Trophoblast cell (in vitro differentiated cells and primary cell): Measurements from ENCODE around the gene RBP5.

Experiments
- DNase-seq, 2 donors: peaks; one replicate each; pipeline ENCODE4 v3.0.0-alpha.2; 2016
- H2AFZ ChIP-seq: 2 replicates; pipeline ENCODE4 v1.6.1; 2013; ENCODE audit warnings: low read length, moderate library complexity, mild to moderate bottlenecking; ENCODE audit not compliant: insufficient read depth, poor library complexity
- H2AK5ac ChIP-seq: 2 replicates; pipeline ENCODE4 v1.6.1; 2013; ENCODE audit warnings: mild to moderate bottlenecking, low read length
- H2BK120ac ChIP-seq: 2 replicates; pipeline ENCODE4 v1.6.1; 2013; ENCODE audit warnings: low read length, mild to moderate bottlenecking, moderate library complexity; ENCODE audit not compliant: insufficient read depth, poor library complexity
- H2BK12ac ChIP-seq: 2 replicates; pipeline ENCODE4 v1.6.1; 2013; ENCODE audit warnings: mild to moderate bottlenecking, low read length, moderate library complexity
- H2BK5ac ChIP-seq: 2 replicates; pipeline ENCODE4 v1.6.1; 2013; ENCODE audit warnings: low read length, low read depth, moderate library complexity, mild to moderate bottlenecking; ENCODE audit not compliant: poor library complexity
- H3K14ac ChIP-seq: 2 replicates; pipeline ENCODE4 v1.6.1; 2013; ENCODE audit warnings: mild to moderate bottlenecking, low read length
- H3K18ac ChIP-seq: 2 replicates; pipeline ENCODE4 v1.6.1; 2013; ENCODE audit warnings: mild to moderate bottlenecking, low read length
- H3K23ac ChIP-seq: 2 replicates; pipeline ENCODE4 v1.6.1; 2013; ENCODE audit warnings: low read length
- H3K27ac ChIP-seq: 2 replicates; pipeline ENCODE4 v1.5.1; 2013; ENCODE audit warnings: low read depth, mild to moderate bottlenecking, inconsistent platforms, low read length, moderate library complexity
- H3K27me3 ChIP-seq: 2 replicates; pipeline ENCODE4 v1.6.1; 2013; ENCODE audit warnings: inconsistent platforms, mild to moderate bottlenecking, low read length, moderate library complexity; ENCODE audit not compliant: insufficient read depth
- H3K36me3 ChIP-seq, 2 experiments: 1 replicate in 1 of 2; 2 replicates in 1 of 2; pipeline ENCODE4 v1.6.1; 2013; ENCODE audit warnings: low read length in 2 of 2, mild to moderate bottlenecking in 2 of 2, moderate library complexity in 1 of 2; ENCODE audit not compliant: insufficient read depth in 2 of 2, control insufficient read depth in 1 of 2
- H3K4ac ChIP-seq: 2 replicates; pipeline ENCODE4 v1.6.1; 2013; ENCODE audit warnings: low read depth, mild to moderate bottlenecking, low read length, moderate library complexity
- H3K4me1 ChIP-seq, 2 experiments: 1 replicate in 1 of 2; 2 replicates in 1 of 2; pipeline ENCODE4 v1.6.1; 2013; ENCODE audit warnings: low read length in 2 of 2, mild to moderate bottlenecking in 2 of 2, moderate library complexity in 1 of 2; ENCODE audit not compliant: insufficient read depth in 2 of 2, control insufficient read depth in 1 of 2
- H3K4me2 ChIP-seq: 2 replicates; pipeline ENCODE4 v1.6.1; 2013; ENCODE audit warnings: inconsistent platforms, mild to moderate bottlenecking, low read length, moderate library complexity
- H3K4me3 ChIP-seq: 2 replicates; pipeline ENCODE4 v1.5.1; 2013; ENCODE audit warnings: mild to moderate bottlenecking, low read depth, low read length, inconsistent platforms
- H3K79me1 ChIP-seq: one replicate; pipeline ENCODE4 v1.6.1; 2013; ENCODE audit warnings: low read length
- H3K79me2 ChIP-seq: 2 replicates; pipeline ENCODE4 v1.6.1; 2013; ENCODE audit warnings: low read length, mild to moderate bottlenecking; ENCODE audit not compliant: control insufficient read depth, insufficient read depth, poor library complexity
- H3K9ac ChIP-seq: 2 replicates; pipeline ENCODE4 v1.6.1; 2013; ENCODE audit warnings: mild to moderate bottlenecking, low read length
- H3K9me3 ChIP-seq: 2 replicates; pipeline ENCODE4 v1.6.1; 2013; ENCODE audit warnings: low read depth, mild to moderate bottlenecking, control low read depth, inconsistent platforms, low read length; ENCODE audit not compliant: insufficient read depth
- H4K12ac ChIP-seq: 2 replicates; pipeline ENCODE4 v1.6.1; 2013; ENCODE audit warnings: low read depth, mild to moderate bottlenecking, low read length, moderate library complexity
- H4K8ac ChIP-seq: 2 replicates; pipeline ENCODE4 v1.6.1; 2013; ENCODE audit warnings: low read depth, mild to moderate bottlenecking, low read length, moderate library complexity
- H4K91ac ChIP-seq: one replicate; pipeline ENCODE4 v1.6.1; 2013; ENCODE audit warnings: low read depth, mild to moderate bottlenecking, low read length, moderate library complexity
- WGBS: extraction: QIAGEN DNeasy Blood & Tissue Kit; methylation state at CpG from one replicate; pipeline ENCODE4 v1.1.7; 2013; ENCODE audit warnings: missing lambda C conversion rate; ENCODE audit not compliant: insufficient read length, insufficient coverage; ENCODE audit errors: extremely low coverage; 5-methylcytosine and 5-hydroxymethylcytosine counted together

RBP5 gene

DNA sequence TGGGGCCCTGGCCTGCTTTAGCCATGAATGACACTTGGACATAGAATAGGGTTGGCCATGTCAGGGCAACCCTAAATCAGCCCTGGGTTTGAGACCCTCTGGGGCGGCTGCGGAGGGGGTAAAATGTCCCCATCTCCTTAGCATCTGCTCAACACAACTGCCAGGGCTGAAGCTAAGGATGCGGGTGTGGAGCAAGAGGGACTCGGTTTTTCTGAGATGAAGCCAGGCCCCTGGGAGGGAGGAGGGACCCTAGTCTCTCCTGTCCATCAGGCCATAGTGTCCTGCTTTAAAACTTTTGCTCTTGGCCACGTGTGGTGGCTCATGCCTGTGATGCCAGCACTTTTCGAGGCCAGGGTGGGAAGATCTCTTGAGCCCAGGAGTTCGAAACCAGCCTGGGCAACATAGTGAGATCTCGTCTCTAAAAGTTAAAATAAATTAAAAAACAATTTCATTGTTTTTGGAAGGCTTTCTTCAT lies 35.7 kb downstream of the RBP5 start:
- no peak overlapping the region for H4K91ac ChIP-seq
- no peak overlapping the region for H2BK12ac ChIP-seq
- H2BK120ac ChIP-seq: no peak overlapping the region
- no peak overlapping the region for H3K23ac ChIP-seq
- H3K79me1 ChIP-seq: no peaks in the 10 kb centered on the region
- no peak for DNase-seq
- no peak overlapping the region for H3K27ac ChIP-seq
- peaks cover 2% of the 10 kb centered on the region in 2 experiments for H3K36me3 ChIP-seq
- no peak overlapping the region for H3K18ac ChIP-seq
- H3K4ac ChIP-seq: no peak overlapping the region
- no peaks in the 10 kb centered on the region for H3K9me3 ChIP-seq
- no peak overlapping the region for H3K4me3 ChIP-seq
- no peaks in the 10 kb centered on the region for H3K27me3 ChIP-seq
- H3K4me2 ChIP-seq: no peak overlapping the region
- no peaks in the 10 kb centered on the region for H3K79me2 ChIP-seq
- no peak overlapping the region for H4K8ac ChIP-seq
- no peak overlapping the region for H2AFZ ChIP-seq
- no CpG with 5 or more reads among the region's 8 CpGs for WGBS
- H2AK5ac ChIP-seq: no peak overlapping the region
- H3K4me1 ChIP-seq: no peaks in the 10 kb centered on the region
- no peak overlapping the region for H3K14ac ChIP-seq
- no peak overlapping the region for H4K12ac ChIP-seq
- H3K9ac ChIP-seq: no peak overlapping the region
- no peak overlapping the region for H2BK5ac ChIP-seq

- no peak within 1 kb of the TSS for H3K14ac ChIP-seq
- H2AK5ac ChIP-seq: no peak within 1 kb of the TSS
- no peak within 1 kb of the TSS for H3K4ac ChIP-seq
- no peak within 1 kb of the TSS for H3K18ac ChIP-seq
- no peak within 1 kb of the TSS for H4K91ac ChIP-seq
- H4K8ac ChIP-seq: peak within 1 kb of the TSS; percentile 23
- H3K4me3 ChIP-seq: no peak within 1 kb of the TSS
- no peaks in the 10 kb centered on the region for H3K27me3 ChIP-seq
- H3K4me2 ChIP-seq: peak within 1 kb of the TSS; percentile 59
- H4K12ac ChIP-seq: no peak within 1 kb of the TSS
- H3K79me2 ChIP-seq: no peaks in the 10 kb centered on the region
- no peak within 1 kb of the TSS for H3K23ac ChIP-seq
- no peak within 1 kb of the TSS for H2BK5ac ChIP-seq
- no peak within 1 kb of the TSS for H3K27ac ChIP-seq
- H3K9ac ChIP-seq: no peak within 1 kb of the TSS
- H3K36me3 ChIP-seq: peaks cover 0 to under 1% of the 10 kb centered on the region in 2 experiments
- no peaks in the 10 kb centered on the region for H3K79me1 ChIP-seq
- H2BK120ac ChIP-seq: no peak within 1 kb of the TSS
- H3K9me3 ChIP-seq: no peaks in the 10 kb centered on the region
- no CpG with 5 or more reads among the region's 16 CpGs for WGBS
- H2AFZ ChIP-seq: no peak within 1 kb of the TSS
- no peaks in the 10 kb centered on the region for H3K4me1 ChIP-seq
- peak; percentile 17 to 72 for DNase-seq
- no peak within 1 kb of the TSS for H2BK12ac ChIP-seq
Observed at GRCh38 chr12:7092229-7092985, 36.3 kb downstream of the RBP5 start, which contains the start of gene C1R. TSS of gene C1R (minus strand) at chr12:7092445. CDS start at chr12:7092388, 57 bp downstream.

- Histone ChIP-seq H4K91ac (no peak overlapping the region), H3K23ac (no peak overlapping the region), H4K8ac (no peak overlapping the region), H2BK12ac (no peak overlapping the region), H3K79me2 (no peaks in the 10 kb centered on the region), H3K9ac (no peak overlapping the region), H3K4me3 (no peak overlapping the region), H2BK120ac (no peak overlapping the region), H3K9me3 (no peaks in the 10 kb centered on the region), H2BK5ac (no peak overlapping the region), H3K18ac (no peak overlapping the region), H3K14ac (no peak overlapping the region), H3K27ac (no peak overlapping the region), H3K27me3 (no peaks in the 10 kb centered on the region), H3K79me1 (no peaks in the 10 kb centered on the region), H3K4me1 (no peaks in the 10 kb centered on the region), H2AK5ac (no peak overlapping the region), H3K36me3 (no peaks in the 10 kb centered on the region), H3K4me2 (no peak overlapping the region), H3K4ac (no peak overlapping the region), H2AFZ (no peak overlapping the region), H4K12ac (no peak overlapping the region)
- WGBS: no CpG with 5 or more reads among the region's 10 CpGs
- DNase-seq: no peak
Observed at GRCh38 chr12:7091660-7092228, 36.9 kb downstream of the RBP5 start.

- Histone ChIP-seq H3K9ac (no peak overlapping the region), H2AFZ (no peak overlapping the region), H4K12ac (no peak overlapping the region), H3K18ac (no peak overlapping the region), H3K27ac (no peak overlapping the region), H3K79me2 (no peaks in the 10 kb centered on the region), H3K4me2 (no peak overlapping the region), H3K27me3 (no peaks in the 10 kb centered on the region), H3K9me3 (no peaks in the 10 kb centered on the region), H3K79me1 (no peaks in the 10 kb centered on the region), H3K4me1 (no peaks in the 10 kb centered on the region), H2AK5ac (no peak overlapping the region), H3K14ac (no peak overlapping the region), H3K4ac (no peak overlapping the region), H3K23ac (no peak overlapping the region), H4K91ac (no peak overlapping the region), H4K8ac (no peak overlapping the region), H3K4me3 (no peak overlapping the region), H2BK12ac (no peak overlapping the region), H3K36me3 (no peaks in the 10 kb centered on the region), H2BK5ac (no peak overlapping the region), H2BK120ac (no peak overlapping the region)
- DNase-seq: no peak
- no CpG with 5 or more reads among the region's 7 CpGs for WGBS
Observed at GRCh38 chr12:7091171-7091570, 37.5 kb downstream of the RBP5 start.
